Measurements from ENCODE around the gene EEFSEC. TPM values are rescaled to one million over a fixed set of nuclear protein-coding genes. Genes with fewer than 3 reads are reported as not detected.

The EEFSEC gene
- total and polyA plus RNA-seq, 2 of the 4 experiments (the other 2 are of a cell fraction), result 4.5 to 9.3 TPM

GRCh38 chr3:128348075-128348474 lies 194.8 kb downstream of the EEFSEC start:
- WGBS, 2 experiments (ENCODE audit: extremely low coverage in 2 of 2, insufficient read length in 1 of 2), result no CpG with 5 or more reads among the region's 4 CpGs
- Histone ChIP-seq H4K5ac (ENCODE audit: low read depth, low read length) (no peak overlapping the region), H2AK5ac (ENCODE audit: low read depth, low read length) (no peak overlapping the region), H3K9ac (ENCODE audit: low read depth, low read length) (no peak overlapping the region), H2AK9ac (replicated peaks; ENCODE audit: low read depth, low read length, poor library complexity) (no peak overlapping the region), H3K4me3 (ENCODE audit: insufficient read depth, low read depth, low read length) (no peak overlapping the region), H2AFZ (replicated peaks; ENCODE audit: low read length, poor library complexity) (no peak overlapping the region), H3K4ac (ENCODE audit: low read depth, low read length) (no peak overlapping the region), H3K14ac (replicated peaks; ENCODE audit: low read depth, low read length) (no peak overlapping the region), H3K18ac (ENCODE audit: low read depth, low read length) (no peak overlapping the region), H2BK15ac (ENCODE audit: low read depth, low read length) (no peak overlapping the region), H3K9me1 (ENCODE audit: insufficient read depth, low read length) (peaks cover 5% of the 10 kb centered on the region), H3K4me1 (ENCODE audit: control insufficient read depth, insufficient read depth, low read length) (peaks cover 11% of the 10 kb centered on the region), H3K27ac (ENCODE audit: insufficient read depth, low read length) (no peak overlapping the region), H3K23ac (ENCODE audit: low read depth, low read length) (no peak overlapping the region), H3K4me2 (ENCODE audit: low read depth, low read length) (no peak overlapping the region), H2BK120ac (ENCODE audit: low read depth, low read length) (no peak overlapping the region), H4K91ac (ENCODE audit: insufficient read depth, low read depth, low read length) (no peak overlapping the region), H3K36me3 (ENCODE audit: control insufficient read depth, insufficient read depth, low read length) (peaks cover 4% of the 10 kb centered on the region), H3K56ac (ENCODE audit: extremely low read depth, insufficient read depth, low read length) (no peak overlapping the region), H3K79me1 (ENCODE audit: low read depth in 1 of 2, low read length in 2 of 2) (peaks cover 0 to 3% of the 10 kb centered on the region in 2 experiments; a peak in 1 of 4 replicates), H3K27me3 (ENCODE audit: control insufficient read depth, insufficient read depth, low read length) (no peaks in the 10 kb centered on the region), H2BK5ac (ENCODE audit: low read depth, low read length, poor library complexity, severe bottlenecking) (no peak overlapping the region), H2BK20ac (ENCODE audit: low read depth, low read length) (no peak overlapping the region), H4K20me1 (ENCODE audit: insufficient read depth, low read length) (peaks cover 5% of the 10 kb centered on the region; the same call in 1 of the 2 replicates), H4K8ac (ENCODE audit: low read depth in 2 of 2, low read length in 2 of 2) (no peak overlapping the region), H3K9me3 (ENCODE audit: control insufficient read depth, insufficient read depth, low read length) (no peaks in the 10 kb centered on the region)
- no TSS peak for BruUV-seq (replicated peaks)
- intact Hi-C loops (cut with micrococcal nuclease), result loop anchor here (2.0 kb wide), 1 partner anchor 43 kb away; no protein-coding TSS in a partner anchor
- ATAC-seq (ENCODE audit: low read depth), result no peak
- dilution Hi-C loops (cut with HindIII; ENCODE audit: low sequenced_read_pairs, unreplicated experiment), result no loop called here
- TF ChIP-seq SMC3 (IDR thresholded peaks at IDR 0.05; ENCODE audit: low read depth, low read length) (no peak), CHD1 (IDR thresholded peaks at IDR 0.05; ENCODE audit: low read depth, low read length) (no peak), BHLHE40 (IDR thresholded peaks at IDR 0.05; ENCODE audit: low read depth, low read length) (no peak), POLR2A (IDR thresholded peaks at IDR 0.05; ENCODE audit: low read depth, low read length) (no peak), RCOR1 (IDR thresholded peaks at IDR 0.05; ENCODE audit: insufficient replicate concordance, low read length) (no peak), MAFK (IDR thresholded peaks at IDR 0.05; ENCODE audit: low read depth, low read length) (no peak), MXI1 (IDR thresholded peaks at IDR 0.05; ENCODE audit: borderline replicate concordance, low read depth, low read length) (no peak), NFE2L2 (IDR thresholded peaks at IDR 0.05; ENCODE audit: low read depth, low read length) (no peak)
- TF ChIP-seq, protein P1, sequence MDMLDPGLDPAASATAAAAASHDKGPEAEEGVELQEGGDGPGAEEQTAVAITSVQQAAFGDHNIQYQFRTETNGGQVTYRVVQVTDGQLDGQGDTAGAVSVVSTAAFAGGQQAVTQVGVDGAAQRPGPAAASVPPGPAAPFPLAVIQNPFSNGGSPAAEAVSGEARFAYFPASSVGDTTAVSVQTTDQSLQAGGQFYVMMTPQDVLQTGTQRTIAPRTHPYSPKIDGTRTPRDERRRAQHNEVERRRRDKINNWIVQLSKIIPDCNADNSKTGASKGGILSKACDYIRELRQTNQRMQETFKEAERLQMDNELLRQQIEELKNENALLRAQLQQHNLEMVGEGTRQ (IDR thresholded peaks at IDR 0.05; ENCODE audit: low read depth, low read length), result no peak
- TF ChIP-seq, protein P2, sequence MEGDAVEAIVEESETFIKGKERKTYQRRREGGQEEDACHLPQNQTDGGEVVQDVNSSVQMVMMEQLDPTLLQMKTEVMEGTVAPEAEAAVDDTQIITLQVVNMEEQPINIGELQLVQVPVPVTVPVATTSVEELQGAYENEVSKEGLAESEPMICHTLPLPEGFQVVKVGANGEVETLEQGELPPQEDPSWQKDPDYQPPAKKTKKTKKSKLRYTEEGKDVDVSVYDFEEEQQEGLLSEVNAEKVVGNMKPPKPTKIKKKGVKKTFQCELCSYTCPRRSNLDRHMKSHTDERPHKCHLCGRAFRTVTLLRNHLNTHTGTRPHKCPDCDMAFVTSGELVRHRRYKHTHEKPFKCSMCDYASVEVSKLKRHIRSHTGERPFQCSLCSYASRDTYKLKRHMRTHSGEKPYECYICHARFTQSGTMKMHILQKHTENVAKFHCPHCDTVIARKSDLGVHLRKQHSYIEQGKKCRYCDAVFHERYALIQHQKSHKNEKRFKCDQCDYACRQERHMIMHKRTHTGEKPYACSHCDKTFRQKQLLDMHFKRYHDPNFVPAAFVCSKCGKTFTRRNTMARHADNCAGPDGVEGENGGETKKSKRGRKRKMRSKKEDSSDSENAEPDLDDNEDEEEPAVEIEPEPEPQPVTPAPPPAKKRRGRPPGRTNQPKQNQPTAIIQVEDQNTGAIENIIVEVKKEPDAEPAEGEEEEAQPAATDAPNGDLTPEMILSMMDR (conservative IDR thresholded peaks at IDR 0.05; ENCODE audit: low read depth, low read length), result no peak
- in situ Hi-C loops (cut with MboI; ENCODE audit: low sequenced_read_pairs), result no loop called here
- ChIA-PET POLR2A (ENCODE audit: unreplicated experiment) (no interaction called here), CTCF (no interaction called here)
- DNase-seq, result no peak
